Activated T-helper 1 cell treated with anti-CD3 and anti-CD28 coated beads, Interleukin-2, amount 50 U/mL, for 16 hours (primary cell): ENCODE data around the gene MAN2C1.
"Not testable (repeated sequence)": the region's sequence is repeated elsewhere in the genome, so short reads cannot be mapped to it uniquely, and the experiment has no call there.

Experiments
- DNase-seq, 2 donors: peaks; one replicate each; pipeline ENCODE4 v3.0.0-alpha.2; 2020; ENCODE audit warnings: low read depth in 1 of 2, low spot score in 1 of 2

Gene MAN2C1

DNA sequence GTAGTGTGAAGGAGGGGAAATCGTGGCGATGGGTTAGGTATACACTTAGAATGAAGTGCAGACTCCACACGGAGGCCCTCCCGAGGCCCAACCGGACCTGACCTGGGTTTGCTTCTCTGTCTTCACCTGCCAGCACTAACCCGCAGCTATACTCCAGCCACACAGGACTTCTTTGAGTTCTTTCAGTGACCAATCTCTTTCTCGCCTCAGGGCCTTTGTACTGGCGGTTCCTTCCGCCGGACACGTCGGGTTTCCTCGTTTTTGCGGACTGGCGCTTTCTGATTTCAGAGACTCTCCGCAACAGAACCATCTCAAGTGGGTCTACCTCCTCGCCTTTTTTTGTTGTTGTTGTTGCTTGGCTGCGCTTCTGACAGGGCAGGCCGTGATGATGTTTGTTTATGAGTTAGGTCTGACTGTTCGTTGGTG is 21.6 kb downstream of the MAN2C1 start, which contains the start of gene NEIL1:
TSS of gene NEIL1 (plus strand) at position 244 of the 426 bp plus-strand sequence. CDS start 1,867 bp downstream, outside the sequence.
- DNase-seq = no peak

DNA sequence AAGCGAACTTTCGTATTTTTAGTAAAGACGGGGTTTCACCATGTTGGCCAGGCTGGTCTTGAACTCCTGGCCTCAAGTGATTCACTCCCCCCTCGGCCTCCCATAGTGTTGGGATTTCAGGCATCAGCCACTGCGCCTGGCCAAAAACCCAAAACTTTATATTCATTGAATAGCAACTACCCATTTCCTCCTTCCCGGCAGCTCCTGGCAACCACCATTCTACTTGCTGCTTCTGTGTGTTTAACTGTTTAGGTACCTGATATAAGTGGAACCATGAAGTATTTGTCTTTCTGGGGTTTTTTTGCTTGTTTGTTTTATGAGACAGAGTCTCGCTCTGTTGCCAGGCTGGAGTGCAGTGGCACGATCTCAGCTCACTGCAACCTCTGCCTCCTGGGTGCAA is 24.5 kb downstream of the MAN2C1 start:
- DNase-seq = not testable (repeated sequence)

DNA sequence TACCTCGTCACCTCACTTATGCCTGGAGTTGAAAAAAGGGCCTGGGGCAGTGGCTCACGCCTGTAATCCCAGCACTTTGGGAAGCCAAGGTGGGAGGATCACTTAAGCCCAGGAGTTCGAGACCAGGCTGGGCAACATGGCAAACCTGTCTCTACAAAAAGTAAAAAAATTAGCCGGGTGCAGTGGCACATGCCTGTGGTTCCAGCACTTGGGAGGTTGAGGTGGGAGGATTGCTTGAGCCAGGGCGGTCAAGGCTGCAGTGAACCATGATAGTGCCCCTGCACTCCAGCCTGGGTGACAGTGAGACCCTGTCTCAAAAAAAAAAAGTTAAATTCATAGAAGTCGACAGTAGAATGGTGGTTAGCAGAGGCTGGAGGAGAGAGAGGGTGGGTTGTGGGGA is 26.2 kb downstream of the MAN2C1 start:
- DNase-seq = no peak

DNA sequence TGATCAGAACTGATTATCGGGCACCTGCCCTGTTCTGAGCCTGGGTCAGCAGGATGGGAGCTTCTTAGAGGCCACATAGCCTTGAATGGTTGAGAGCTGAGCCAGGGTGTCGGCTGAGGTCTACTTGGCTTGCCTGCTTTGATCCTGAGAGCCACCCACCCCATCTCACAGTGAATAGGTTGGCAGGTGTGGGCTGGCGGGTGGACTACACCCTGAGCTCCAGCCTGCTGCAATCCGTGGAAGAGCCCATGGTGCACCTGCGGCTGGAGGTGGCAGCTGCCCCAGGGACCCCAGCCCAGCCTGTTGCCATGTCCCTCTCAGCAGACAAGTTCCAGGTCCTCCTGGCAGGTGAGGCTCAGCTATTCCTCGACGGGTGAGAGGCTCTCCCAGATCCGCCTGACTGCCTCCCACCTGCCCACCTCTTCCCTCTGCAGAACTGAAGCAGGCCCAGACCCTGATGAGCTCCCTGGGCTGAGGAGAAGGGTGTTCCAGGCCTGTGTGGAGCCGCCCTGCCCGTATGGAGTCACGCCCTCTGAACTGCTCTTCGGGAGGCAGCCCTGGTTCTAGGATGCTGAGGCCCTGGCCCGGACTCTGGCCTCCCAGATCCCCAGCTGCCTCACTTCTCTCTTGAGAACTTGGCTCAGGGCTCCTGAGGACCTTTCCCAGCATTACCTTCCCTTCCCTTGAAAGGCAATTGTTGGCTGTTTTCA is 28.7 kb downstream of the MAN2C1 start:
- no peak for DNase-seq

DNA sequence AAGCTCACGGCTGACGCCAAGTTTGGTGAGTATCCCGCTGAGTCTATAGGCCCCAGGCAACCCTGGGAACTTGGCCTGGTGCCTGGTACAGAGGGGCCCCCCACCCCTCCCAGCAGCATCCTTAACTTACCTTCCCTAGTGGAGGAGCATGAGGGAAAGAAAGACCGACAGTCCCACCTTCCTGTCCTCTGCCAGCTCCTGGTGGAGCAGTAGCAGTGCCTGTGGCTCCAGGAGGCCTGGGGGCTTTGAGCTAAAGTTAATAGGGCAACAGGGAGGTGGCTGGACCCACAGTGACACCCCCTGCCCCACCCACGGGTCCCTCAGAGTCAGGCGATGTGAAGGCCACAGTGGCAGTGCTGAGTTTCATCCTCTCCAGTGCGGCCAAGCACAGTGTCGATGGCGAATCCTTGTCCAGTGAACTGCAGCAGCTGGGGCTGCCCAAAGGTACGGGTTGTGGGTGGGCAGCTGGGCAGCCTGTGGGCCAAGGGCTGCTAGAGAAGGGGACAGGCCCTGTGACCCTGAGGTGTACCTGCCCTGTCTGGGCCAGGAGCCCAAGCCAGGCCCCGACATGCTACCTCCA is 29.7 kb downstream of the MAN2C1 start:
- no peak for DNase-seq

DNA sequence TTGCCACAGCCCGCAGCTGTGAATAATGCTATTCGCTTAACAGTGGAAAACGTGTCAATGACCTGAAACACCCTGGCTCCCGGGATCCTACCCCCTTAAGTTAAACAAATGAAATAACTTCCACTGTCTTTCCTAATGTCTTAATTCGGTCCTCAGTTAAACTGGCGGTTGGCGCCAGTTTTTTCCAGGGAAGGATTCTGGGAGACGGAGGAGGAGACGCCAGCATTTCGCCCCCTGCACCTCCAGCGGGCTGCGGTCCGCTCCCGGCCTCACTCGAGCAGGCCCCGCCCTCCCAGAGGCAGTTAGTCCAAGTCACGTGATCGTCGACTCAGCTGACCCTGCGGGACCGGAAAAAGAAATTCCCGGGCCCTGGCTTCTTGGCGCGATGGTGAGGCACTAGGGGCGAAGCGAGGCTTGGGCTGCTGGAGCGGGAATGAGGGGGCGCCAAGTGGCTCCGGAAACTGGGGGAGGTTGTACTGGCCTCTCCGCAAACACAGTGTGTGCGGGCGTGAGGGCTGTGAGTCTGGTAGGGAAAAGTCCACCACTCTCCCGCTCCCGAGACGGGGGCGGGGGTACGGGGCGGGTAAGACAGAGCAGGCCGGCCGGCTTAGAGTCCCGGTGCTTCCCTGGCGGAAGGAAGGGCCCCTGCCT is 32.6 kb downstream of the MAN2C1 start, which contains the start of gene COMMD4:
TSS of gene COMMD4 (plus strand) at position 359 of the 651 bp plus-strand sequence. CDS start at position 386, 27 bp downstream.
- DNase-seq = peak; percentile 37 to 66

DNA sequence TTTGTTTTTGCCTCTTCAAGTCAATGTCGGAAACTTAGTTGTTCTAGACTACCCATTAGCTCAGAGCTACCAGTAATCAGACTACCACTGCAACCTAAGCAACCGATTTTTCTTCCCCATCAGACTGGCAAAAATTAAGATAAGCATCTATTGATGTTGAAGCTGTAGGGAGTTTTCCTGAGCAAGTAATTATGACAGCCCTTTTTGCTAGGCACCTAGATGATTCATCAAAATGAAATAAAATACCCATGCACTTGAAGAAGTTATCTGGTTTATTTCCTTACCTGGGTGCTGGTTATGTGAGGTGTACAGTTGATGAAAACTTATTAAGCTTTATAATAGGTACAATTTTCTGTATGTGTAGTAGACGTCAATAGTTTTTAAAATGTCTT is 33.1 kb downstream of the MAN2C1 start:
- no peak for DNase-seq

DNA sequence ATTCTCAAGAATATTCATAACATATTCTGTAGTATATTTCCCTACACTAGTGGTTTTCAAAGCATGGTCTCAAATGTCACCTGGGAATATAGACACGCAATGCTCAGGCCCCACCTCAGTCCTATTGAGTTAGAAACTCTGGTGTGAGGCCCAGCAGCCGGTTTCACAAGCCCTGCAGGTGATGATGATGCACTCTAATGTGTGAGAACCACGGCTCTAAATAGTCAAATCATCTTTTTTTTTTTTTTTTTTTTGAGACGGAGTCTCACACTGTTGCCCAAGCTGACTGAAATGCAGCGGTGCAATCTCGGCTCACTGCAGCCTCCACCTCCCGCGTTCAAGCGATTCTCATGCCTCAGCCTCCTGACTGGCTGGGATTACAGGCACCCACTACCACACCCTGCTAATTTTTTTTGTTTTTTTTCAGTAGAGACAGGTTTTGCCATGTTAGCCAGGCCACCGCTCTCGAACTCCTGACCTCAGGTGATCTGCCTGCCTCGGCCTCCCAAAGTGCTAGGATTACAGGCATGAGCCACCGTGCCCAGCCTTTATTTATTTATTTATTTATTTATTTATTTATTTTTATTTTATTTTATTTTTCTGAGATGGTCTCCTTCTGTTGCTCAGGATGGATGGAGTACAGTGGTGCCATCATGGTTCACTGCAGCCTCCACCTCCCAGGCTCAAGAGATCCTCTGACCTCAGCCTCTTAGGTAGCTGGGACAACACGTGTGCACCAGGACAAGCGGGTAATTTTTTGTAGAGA is 34.6 kb downstream of the MAN2C1 start:
- DNase-seq = not testable (repeated sequence)

DNA sequence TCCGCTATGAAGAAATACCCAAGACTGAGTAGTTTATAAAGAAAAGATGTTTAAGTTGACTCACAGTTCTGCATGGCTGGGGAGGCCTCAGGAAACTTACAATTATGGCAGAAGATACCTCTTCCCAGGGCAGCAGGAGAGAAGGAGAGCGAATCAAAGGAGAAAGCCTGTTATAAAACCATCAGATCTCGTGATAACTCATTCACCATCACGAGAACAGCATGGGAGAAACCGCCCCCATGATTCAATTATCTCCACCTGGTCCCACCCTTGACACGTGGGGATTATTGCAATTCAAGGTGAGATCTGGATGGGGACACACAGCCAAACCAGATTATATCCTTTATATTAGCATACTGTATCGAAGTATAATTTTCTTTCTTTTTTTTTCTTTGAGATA is 36.3 kb downstream of the MAN2C1 start:
- DNase-seq = not testable (repeated sequence)

DNA sequence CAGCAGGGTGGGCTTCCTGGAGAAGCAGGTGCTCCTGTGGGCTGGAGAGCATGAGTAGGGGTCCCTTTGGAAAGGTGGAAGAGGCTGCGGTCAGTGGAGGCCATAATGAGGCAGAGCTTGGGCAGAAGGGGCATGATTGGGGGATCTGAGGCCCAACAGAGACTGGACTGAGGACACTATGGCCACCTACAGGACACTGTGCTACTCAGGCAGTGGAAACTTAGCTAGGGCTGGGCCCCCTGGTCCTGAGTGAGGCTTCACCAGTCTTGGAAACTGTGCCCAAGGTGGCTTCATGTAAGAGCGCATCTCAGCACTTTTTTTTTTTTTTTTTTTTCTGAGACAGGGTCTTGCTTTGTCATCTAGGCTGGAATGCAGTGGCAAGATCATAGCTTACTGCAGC is 38.8 kb downstream of the MAN2C1 start:
- DNase-seq = no peak

DNA sequence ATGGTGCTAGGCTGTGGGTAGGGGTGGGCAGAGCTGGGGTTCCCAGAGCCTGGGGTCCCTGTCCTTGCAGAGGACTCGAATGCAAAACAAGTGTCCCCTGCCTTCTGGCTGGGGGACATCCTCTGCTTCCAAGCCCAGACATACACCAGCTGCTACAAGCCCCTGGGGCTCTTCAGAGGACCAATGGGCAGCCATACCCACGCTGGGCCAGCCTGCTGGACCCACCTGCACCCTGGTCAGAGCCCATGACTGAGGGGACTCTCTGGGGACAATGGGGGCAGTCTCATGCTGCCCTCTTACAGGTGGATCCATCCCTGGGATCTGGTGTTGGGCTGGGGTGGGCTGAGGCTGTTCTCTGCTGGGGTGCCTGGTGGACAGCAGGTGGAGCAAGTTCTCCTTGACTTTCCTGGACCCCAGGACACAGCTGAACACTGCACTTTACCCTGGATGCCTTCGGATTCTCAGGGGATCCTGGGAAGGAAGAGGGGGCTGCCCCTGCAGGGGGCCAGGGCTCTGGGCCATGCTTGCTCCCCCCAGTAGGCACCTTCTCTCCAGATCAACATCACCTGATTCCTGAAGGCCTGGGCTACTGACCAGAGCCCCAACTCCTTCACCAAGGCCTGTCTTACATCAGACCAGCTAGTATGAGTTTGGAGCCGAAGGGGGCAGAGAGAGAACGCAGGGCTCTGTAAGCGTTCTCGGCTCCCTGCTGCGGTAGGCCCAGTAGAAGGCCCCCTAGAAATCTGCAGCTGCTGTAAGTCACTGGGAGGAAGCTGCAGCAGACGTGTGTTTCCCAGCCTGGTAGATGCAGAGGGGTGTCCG is 39.7 kb downstream of the MAN2C1 start:
- DNase-seq = no peak

DNA sequence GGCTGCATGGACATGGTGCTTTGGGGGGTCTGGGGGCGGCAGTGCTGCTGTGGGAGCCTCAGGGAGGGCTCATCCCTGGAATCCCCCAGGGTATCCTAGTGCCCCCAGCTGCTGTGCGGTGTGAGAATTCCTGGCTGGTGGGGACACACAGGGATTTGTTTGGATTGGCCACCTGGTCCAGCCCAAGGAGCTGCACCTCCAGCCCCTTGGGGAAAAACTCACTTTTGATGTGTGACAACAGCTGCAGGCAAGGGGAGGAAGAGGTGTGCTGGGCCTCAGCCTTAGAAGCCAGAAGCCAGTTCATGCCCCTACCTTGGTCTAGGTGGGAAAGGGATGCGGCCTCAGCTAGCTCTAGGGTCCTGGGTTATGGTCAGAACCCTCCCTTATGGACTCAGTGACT is 40.9 kb downstream of the MAN2C1 start:
- no peak for DNase-seq

DNA sequence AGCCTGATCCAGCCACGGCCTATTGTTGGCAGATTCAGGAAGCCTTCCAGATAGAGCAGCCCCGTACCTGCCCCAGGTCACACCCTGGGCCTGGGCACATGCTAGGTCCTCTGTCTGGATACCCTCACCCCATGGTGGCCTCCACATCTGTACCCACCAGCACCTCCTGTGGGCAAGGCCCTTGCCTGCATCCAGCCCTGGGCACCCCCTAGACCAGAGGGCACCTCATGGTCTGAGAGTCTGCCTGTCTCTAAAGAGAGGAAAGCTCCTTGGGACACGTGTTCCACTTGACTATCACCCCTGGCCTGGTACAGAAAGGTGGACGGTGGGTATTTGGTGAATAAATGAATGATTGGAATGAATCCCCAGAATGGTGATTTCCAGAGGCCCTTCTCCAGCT is 41.4 kb downstream of the MAN2C1 start:
- no peak for DNase-seq

DNA sequence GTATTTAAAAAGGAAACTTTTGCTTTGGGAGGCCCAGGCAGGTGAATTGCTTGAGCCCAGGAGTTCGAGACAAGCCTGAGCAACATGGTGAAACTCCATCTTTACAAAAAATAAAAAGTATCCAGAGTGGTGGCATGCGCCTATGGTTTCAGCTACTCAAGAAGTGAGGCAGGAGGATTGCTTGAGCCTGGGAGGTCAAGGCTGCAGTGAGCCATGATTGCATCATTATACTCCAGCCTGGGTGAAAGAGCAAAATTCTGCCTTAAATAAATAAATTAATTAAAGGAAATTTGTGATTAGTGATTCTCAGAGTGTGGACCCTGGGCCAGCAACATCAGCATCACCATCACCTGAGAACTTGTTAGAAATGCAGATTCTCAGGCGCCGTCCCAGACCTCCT is 42.5 kb downstream of the MAN2C1 start:
- DNase-seq = no peak

DNA sequence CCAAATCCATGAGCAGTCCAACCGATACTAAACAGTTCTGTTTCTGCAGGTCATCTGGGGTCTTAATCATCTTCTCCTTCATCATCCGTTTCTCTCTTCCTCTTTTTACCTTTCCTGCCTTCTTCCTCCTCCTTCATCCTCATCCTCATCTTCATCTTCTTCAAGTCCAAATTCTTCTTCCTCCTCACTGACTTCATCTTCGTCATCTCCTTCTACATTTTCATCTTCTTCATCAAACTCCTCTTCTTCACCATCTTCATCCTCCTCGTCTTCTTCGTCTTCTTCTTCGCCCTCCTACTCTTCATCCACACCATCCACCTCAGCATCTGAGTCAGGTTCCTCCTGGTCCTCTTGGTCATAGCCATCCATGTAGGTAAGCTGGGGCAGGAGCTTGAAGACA is 46.7 kb downstream of the MAN2C1 start:
- DNase-seq = no peak

DNA sequence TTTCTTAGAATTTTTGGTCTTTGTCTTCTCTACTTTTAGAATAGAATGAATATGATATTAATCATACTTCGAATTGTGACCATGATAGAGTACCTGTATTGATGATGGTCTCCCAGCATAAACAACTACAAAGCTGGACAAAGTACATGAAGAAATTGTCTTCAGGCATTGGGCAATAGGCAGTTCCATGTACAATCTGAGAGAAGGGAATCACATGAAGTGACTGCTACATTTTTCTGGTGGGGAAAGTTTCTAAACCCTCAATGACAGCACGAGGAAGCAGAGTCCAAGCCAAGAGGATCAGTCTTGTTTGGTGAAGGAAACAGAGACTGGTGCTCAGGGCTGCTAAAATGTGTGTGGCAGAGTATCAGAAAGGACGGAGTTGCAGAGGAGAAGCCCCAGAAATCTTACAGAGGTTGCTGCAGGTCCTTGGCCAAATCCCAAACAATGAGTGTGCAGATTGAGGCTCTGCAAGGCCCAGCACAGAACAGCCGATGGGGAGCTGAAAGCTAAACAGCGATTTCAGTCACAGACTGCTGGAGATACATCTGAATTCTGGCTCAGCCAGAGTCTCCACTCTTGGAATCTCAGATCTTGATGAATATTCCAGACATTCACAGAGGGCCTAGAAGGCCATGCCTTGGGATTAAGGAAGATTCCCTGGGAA is 49.0 kb downstream of the MAN2C1 start:
- not testable (repeated sequence) for DNase-seq

DNA sequence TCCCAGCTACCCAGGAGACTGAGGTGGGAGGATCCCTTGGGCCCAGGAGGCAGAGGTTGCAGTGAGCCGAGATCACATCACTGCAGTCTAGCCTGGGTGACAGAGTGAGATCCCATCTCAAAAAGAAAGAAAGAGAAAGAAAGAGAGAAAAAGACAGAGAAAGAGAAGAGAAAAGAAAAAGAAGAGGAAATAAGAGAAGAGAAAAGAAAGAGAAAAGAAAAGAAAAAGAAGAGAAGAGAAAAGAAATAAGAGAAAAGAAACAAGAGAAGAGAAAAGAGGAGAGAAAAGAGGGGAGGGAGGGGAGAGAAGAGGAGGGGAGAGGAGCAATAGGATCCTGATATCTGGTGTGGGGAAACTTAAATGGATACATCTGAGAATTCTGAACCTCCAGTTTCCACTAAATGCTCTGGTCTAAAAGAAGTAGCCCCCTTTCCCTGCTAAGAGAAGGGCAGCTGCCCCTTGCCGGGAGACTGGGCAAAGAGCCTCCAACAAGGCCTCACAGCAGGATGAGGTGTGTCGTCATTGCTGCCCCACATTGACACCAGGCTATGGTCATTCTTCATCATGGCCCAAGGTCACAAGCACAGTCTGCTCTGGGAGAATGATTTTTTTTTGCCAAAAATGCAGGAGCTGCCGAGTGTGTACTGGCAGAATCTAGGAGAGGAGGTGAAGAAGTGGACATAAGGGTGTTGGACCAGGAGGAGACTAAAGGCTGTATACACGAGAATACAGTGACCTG is 53.7 kb downstream of the MAN2C1 start:
- no peak for DNase-seq

DNA sequence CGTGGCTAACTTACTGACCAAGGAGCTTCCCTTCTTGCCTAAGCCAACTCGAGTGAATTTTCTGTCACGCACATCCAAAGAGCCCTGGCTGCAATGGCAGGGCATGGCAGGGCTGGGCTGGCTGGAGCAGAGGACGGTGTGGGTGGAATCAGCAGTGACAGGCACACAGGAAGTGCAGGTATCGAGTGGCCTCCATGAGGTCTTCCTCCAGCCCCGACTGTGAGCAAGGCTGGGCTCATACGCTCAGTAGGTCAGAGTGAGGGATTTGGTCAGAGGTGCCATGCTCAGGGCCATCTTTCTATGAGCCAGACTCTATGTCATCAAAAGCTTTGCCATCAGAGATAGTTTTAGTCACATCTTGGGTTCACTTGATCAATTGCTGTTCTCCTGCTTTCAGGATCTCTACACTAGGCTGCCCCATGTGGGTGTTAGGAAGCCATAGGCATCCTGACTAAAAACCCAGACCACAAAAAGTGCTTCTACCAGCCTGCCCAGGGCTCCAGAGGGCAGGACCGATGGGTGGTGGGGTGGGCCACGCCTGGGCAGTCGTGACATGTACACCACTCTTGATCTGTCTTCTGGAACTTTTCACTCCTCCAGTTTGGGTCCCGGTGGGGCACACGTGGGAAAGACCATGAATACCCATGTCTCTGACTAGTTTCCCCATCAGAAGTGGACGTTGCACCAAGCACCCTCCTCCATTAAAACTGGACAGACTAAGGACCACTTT is 55.1 kb downstream of the MAN2C1 start:
- DNase-seq = no peak

DNA sequence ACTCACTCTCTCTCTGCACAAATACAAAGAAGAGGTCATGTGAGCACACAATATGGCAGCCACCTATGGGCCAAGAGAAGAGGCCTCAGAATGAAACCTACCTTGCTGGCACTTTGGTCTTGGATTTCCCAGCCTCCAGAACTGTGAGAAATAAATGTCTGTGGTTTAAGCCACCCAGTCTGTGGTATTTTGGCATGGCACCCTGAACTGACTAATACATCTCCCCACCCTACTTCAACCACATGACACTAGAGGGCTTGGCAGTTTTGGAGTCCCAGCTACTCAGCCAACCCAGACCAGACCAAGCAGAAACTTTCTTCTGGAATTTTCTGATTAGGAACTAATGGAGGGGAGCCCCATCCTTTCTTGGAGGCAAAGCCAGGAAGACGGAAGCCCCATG is 55.9 kb downstream of the MAN2C1 start:
- not testable (repeated sequence) for DNase-seq
